Mucosa of gallbladder (tissue), 1 donor: Measurements from ENCODE around the gene MESP2. TPM values are rescaled to one million over a fixed set of nuclear protein-coding genes. Genes with fewer than 3 reads are reported as not detected.

Source experiments
- DNase-seq: peaks from one replicate; pipeline ENCODE4 v3.0.0-alpha.2; 2020; ENCODE audit warnings: low spot score
- total RNA-seq: library from RNA; stranded (reverse); gene quantifications from one replicate; pipeline ENCODE4 v1.2.1, GENCODE V29; 2021
- donor health status: DM: no; HTN: no; CAD: no.

The MESP2 gene
- total RNA-seq, 1 donor from 2014 or later = 0.75 TPM

- no peak for DNase-seq
Observed at GRCh38 chr15:89755701-89756100, 20.4 kb upstream of the MESP2 start.

GRCh38 chr15:89756897-89757296 lies 19.2 kb upstream of the MESP2 start:
- no peak for DNase-seq

- DNase-seq = no peak
Observed at GRCh38 chr15:89758283-89758682, 17.8 kb upstream of the MESP2 start.

- DNase-seq = no peak
Observed at GRCh38 chr15:89758981-89759380, 17.2 kb upstream of the MESP2 start.

- DNase-seq = no peak
Observed at GRCh38 chr15:89759835-89760234, 16.3 kb upstream of the MESP2 start.

- peak; percentile 84 for DNase-seq
Observed at GRCh38 chr15:89760303-89761008, 15.7 kb upstream of the MESP2 start.

GRCh38 chr15:89761009-89761831 lies 14.9 kb upstream of the MESP2 start:
- DNase-seq = peak; percentile 42

GRCh38 chr15:89761929-89762328 lies 14.2 kb upstream of the MESP2 start:
- no peak for DNase-seq

GRCh38 chr15:89765694-89766093 lies 10.4 kb upstream of the MESP2 start:
- DNase-seq = no peak

- no peak for DNase-seq
Observed at GRCh38 chr15:89766357-89767311, 9.5 kb upstream of the MESP2 start.

GRCh38 chr15:89767411-89767915 lies 8.7 kb upstream of the MESP2 start:
- no peak for DNase-seq

- peak; percentile 62 for DNase-seq
Observed at GRCh38 chr15:89768071-89768500, 8.0 kb upstream of the MESP2 start.

GRCh38 chr15:89769366-89769765 lies 6.8 kb upstream of the MESP2 start:
- DNase-seq = no peak

- DNase-seq = no peak
Observed at GRCh38 chr15:89770041-89770440, 6.1 kb upstream of the MESP2 start.

- DNase-seq = no peak
Observed at GRCh38 chr15:89772932-89773583, 3.1 kb upstream of the MESP2 start.

- no peak for DNase-seq
Observed at GRCh38 chr15:89774492-89774891, 1.6 kb upstream of the MESP2 start.

- no peak for DNase-seq
Observed at GRCh38 chr15:89775815-89776214, 317 bp upstream of the MESP2 start.

- no peak for DNase-seq
Observed at GRCh38 chr15:89777073-89777751, 1.1 kb downstream of the MESP2 start.

GRCh38 chr15:89777782-89778380 lies 1.7 kb downstream of the MESP2 start:
- DNase-seq = no peak

GRCh38 chr15:89778861-89779260 lies 2.7 kb downstream of the MESP2 start:
- no peak for DNase-seq
